ENCODE measurements around the gene CDH15.

GRCh38 chr16:89174055-89174827, 2.7 kb downstream of the CDH15 start:
- TF ChIP-seq ZFP1 (CRISPR knock-in tag; IDR thresholded peaks at IDR 0.05) (no peak), MAFF (IDR thresholded peaks at IDR 0.05; ENCODE audit: low read depth, low read length) (no peak), KDM4B (CRISPR knock-in tag; IDR thresholded peaks at IDR 0.05) (no peak), RXRB (CRISPR knock-in tag; IDR thresholded peaks at IDR 0.05; ENCODE audit: borderline replicate concordance) (no peak), TFDP1 (CRISPR knock-in tag; IDR thresholded peaks at IDR 0.05; ENCODE audit: borderline replicate concordance) (no peak), ZNF143 (CRISPR knock-in tag; IDR thresholded peaks at IDR 0.05) (no peak), GLMP (CRISPR knock-in tag; IDR thresholded peaks at IDR 0.05; ENCODE audit: borderline replicate concordance) (no peak), ZNF543 (CRISPR knock-in tag; IDR thresholded peaks at IDR 0.05) (no peak)
- TF ChIP-seq, protein P1, sequence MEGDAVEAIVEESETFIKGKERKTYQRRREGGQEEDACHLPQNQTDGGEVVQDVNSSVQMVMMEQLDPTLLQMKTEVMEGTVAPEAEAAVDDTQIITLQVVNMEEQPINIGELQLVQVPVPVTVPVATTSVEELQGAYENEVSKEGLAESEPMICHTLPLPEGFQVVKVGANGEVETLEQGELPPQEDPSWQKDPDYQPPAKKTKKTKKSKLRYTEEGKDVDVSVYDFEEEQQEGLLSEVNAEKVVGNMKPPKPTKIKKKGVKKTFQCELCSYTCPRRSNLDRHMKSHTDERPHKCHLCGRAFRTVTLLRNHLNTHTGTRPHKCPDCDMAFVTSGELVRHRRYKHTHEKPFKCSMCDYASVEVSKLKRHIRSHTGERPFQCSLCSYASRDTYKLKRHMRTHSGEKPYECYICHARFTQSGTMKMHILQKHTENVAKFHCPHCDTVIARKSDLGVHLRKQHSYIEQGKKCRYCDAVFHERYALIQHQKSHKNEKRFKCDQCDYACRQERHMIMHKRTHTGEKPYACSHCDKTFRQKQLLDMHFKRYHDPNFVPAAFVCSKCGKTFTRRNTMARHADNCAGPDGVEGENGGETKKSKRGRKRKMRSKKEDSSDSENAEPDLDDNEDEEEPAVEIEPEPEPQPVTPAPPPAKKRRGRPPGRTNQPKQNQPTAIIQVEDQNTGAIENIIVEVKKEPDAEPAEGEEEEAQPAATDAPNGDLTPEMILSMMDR (CRISPR knock-in tag; IDR thresholded peaks at IDR 0.05), result no peak
